HG02973 (cell line): ENCODE measurements around the gene SYNPO2.
"Not testable (repeated sequence)": the region's sequence is repeated elsewhere in the genome, so short reads cannot be mapped to it uniquely, and the experiment has no call there.

ENCODE experiments used
- ATAC-seq: cut with Tn5 transposase; IDR thresholded peaks from one replicate; pipeline ENCODE4 v1.9.1; 2021; ENCODE audit warnings: moderate library complexity; ENCODE audit not compliant: unreplicated experiment

The SYNPO2 gene

DNA sequence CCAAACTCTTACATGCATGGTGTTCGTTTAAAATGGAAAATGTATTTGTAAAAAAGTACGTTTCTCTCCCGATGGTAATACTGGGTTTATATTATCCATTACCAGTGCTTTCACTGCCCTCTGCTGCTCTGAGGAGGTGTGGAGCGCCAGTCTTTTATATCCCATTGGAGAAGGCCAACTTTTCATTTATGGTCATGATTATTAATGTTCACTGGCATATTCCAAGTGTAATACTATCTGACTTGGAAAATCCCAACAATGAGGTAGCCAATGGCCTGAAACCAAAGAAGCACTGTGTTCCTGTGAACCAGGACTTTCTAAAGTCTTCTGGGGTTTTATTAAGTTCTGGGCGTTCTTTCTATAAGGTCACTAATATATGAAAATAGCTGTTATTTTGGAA, 80.7 kb downstream of the SYNPO2 start:
- ATAC-seq = no peak

DNA sequence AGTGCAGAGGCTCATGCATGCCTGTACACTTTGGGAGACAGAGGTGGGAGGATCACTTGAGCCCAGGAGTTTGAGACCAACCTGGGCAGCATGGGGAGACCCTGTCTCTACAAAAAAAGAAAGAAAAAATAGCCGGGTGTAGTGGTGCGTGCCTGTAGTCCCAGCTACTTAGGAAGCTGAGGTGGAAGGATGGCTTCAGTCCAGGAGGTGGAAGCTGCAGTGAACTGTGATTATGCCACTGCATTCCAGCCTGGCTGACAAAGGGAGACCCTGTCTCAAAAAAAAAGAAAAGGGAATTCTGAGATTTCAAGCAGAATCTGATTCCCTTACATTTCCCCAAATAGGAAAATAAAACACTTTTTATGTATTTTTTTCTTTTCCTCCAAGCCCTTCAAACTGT, 83.5 kb downstream of the SYNPO2 start:
- ATAC-seq = no peak

DNA sequence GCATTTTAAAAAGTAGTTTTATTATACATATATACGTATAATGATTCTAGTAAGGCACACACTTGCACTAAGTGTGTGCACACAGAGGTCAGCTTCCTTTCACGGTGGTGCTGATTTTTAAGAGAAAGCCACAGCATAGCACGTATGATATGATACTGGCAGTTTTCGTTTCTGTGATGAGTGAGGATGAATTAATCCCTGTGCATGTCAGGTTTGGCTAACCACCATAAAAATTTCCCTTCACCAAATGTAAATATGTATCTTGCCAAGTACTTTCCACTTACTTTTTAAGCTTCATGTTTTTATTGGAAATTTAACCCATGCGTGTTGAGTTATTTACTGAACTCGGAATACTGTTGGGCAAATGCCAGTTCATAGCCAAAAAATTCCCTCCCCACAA, 84.6 kb downstream of the SYNPO2 start:
- ATAC-seq = no peak

DNA sequence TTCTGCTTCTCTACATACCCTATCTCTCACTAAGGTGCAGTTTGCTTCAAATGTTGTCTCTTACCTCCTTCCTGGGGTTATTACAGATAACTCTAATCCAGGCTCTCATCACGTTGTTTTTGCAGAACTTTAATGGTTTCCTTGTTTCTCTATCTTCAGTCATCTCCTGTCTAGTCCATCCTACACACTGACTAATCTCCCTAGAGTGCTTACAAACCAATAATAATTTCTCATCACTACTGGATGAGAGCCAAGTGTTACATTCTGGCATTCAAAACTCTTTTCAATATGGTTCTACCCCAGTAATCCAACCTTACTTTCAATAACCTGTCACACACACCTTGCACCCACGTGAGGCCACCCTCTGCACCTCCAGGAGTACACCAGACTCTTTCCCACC, 86.1 kb downstream of the SYNPO2 start:
- no peak for ATAC-seq

DNA sequence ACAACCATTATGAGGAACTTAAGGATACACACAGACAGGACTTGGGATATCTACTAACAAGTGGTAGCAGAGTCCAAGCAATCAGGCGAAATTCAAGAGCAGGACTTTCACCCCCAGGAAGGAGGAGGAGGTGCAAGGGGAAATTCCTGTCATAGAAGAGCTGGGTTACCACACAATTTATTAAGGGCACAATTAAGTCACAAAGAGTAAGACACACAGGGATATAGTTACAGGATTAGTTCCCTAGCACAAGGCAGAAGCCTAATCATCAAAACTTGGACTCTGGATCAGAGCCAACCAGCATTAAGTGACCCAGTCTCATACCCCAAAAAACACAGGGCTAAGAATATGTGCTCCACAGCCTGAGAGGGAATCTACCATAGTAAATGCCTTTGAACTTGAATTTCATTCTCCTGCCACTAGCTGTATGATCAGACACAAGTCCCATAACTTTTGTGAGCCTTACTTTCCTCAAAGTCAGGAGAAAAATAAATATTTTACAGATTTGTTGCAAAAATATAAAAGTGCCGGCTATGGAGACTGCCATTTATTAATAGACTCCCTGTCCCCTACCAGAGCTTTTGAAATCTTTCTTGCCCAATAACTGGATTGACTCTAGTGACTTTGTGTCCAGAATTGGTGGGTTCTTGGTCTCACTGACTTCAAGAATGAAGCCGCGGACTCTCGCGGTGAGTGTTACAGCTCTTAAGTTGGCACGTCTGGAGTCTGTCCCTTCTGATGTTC, 87.0 kb downstream of the SYNPO2 start:
- ATAC-seq = no peak

DNA sequence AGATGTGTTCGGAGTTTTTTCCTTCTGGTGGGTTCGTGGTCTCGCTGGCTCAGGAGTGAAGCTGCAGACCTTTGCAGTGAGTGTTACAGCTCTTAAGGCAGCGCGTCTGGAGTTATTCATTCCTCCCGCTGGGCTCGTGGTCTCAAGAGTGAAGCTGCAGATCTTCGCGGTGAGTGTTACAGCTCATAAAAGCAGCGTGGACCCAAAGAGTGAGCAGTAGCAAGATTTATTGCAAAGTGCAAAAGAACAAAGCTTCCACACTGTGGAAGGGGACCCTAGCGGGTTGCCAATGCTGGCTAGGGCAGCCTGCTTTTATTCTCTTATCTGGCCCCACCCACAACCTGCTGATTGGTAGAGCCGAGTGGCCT, 87.5 kb downstream of the SYNPO2 start:
- ATAC-seq = not testable (repeated sequence)

DNA sequence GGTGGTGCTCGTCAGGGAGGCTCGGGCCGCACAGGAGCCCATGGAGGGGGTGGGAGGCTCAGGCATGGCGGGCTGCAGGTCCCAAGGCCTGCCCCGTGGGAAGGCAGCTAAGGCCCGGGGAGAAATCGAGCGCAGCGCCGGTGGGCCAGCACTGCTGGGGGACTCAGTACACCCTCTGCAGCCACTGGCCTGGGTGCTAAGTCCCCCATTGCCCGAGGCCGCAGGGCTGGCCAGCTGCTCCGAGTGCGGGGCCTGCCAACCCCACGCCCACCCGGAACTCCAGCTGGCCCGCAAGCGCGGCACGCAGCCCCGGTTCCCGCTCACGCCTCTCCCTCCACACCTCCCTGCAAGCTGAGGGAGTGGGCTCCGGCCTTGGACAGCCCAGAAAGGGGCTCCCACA, 88.4 kb downstream of the SYNPO2 start:
- not testable (repeated sequence) for ATAC-seq

DNA sequence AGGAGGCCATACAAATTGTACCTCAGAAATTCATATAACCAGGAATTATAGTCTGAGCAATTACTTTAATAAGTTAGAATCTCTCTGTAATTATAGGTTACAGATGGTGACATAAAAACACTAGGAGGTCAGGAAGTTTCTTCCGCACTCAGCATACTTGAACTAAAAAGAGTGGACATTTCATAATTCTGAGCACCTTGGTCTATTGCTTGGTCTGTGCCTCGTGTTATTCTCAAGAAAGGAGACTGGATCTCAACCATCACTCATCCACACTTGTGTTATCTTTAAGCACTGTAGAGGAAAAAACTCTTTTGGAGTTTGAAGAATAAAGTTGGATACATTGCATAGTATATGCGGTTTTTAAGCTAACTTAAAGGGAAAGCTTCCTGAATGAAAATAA, 91.1 kb downstream of the SYNPO2 start:
- ATAC-seq = no peak

DNA sequence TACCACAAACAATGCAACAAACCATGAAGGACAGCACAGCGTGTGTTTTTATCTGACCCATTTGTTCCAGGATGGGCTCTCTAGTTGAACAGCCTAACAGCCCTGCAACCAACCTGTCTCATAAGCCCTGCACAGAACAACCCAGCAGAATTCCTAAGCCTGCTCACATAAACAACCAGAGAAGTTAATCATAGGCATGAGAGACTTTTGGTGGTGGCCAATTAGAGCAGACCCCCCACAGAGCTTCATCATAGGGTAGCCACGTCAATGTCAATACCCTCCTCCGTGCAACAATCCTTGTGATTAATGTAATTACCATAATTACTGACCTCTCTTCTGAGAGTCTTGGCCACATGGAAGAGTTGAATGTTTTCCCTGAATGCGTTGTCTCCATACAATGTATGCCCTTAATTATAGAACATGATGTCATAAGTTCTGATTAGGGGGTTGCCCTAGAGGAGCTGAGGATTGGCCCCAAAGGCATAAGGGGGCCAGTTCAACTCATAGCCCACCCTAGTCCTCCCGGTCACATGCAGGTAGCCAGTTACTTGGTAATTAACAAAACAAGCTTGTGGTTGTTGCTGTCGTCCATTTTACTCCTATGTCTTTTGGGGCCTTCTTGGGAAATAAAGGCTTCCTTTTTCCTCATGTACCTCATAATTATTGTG, 92.7 kb downstream of the SYNPO2 start:
- ATAC-seq = no peak

DNA sequence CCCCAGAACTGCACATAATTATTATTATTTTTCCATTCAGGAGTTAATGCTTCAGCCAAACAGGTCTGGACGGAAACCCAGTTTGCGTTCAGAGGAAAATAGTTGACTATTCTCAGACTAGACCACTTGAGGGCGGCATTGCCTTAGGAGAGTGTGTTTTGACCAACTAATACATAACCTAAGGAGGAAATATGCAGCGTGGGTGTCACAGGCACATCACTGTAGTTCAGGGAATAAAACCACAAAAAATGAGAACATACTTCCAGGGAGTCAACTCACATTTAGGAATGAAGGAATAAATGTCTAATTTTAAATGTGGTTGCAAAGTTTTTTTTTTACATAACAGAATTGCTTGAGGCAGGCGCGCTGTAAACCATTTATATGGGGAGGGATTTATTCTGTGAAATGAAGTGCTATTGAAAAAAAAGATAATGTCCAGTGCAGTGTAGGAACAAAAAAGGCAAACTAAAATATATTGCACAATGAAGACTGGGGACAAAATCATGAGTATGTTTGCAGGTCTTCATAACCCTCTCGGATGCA, 93.3 kb downstream of the SYNPO2 start:
- peak; percentile 91 for ATAC-seq

DNA sequence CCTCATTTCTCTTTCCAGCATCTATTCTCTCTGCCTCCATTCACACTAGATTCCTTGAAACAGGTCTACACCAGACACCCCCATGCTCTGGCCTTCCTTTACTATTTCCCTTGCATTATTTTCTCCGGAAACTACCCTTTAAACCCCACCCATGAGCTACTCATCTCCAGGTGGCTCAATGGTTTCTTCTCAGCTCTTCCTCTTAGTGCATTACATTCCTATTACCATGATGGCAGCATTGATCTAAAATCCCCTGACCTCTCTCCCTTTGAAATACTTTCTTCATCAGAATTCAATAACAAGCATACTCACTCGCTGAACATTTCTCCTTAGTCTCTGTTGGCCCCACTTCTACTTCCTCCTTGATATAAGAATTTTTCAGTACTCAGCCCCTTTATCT, 94.6 kb downstream of the SYNPO2 start:
- no peak for ATAC-seq

DNA sequence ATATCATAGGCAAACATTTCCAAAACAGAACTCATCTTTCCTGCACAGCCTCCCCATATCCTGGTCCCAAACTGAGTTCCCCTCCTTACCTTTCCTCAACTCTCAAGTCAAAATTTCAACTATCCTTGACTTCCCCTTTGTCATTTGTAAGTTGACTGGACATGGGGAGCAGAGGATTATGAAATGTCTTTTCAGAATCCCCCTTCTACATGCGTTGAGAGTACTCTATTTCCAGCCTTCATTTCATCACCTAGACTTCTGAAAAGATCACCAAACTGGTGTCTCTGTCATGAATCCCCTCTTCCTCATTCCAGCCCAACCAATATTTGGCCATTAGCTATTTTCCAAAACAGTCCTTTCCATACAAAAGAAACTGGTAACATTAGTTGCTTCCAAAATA, 95.2 kb downstream of the SYNPO2 start:
- ATAC-seq = no peak

DNA sequence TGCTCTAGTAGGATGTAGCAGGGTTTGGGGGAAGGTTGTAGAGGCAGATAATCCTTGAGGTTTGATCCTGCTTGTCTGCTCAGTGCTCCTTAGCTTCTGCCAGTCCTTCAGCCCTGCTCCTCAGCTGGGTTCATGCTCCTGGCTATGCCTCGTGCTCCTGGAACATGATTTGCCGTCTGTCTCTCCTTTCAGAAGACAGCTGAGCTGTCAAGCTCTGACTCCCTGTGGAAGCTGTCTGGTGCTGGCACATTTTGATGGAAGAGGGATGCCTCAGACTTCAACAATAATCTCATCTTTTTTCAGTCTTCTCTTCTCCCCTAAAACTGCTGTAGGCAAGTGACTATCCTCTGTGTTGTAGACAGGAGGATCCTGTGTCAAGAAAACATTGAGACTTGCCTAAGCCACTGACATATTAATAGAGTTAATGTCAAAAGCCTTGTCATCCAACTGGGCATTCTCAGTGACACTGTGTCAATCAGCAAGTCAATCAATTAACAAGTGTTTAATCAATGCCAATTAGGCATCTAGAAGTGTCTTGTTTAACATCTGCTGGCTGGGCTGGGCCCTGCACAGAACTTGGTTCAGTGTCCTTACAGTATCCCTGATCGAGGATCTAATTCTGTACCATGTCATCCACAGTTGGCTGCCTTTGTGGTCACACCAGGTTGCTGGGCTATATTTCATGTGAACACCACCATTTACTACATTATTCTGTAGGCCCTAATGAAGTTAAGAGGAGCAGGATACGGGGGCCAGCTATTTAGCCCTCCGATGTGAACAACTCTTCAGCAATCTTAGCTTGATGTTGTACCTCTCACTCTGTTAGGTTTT, 96.7 kb downstream of the SYNPO2 start:
- no peak for ATAC-seq

DNA sequence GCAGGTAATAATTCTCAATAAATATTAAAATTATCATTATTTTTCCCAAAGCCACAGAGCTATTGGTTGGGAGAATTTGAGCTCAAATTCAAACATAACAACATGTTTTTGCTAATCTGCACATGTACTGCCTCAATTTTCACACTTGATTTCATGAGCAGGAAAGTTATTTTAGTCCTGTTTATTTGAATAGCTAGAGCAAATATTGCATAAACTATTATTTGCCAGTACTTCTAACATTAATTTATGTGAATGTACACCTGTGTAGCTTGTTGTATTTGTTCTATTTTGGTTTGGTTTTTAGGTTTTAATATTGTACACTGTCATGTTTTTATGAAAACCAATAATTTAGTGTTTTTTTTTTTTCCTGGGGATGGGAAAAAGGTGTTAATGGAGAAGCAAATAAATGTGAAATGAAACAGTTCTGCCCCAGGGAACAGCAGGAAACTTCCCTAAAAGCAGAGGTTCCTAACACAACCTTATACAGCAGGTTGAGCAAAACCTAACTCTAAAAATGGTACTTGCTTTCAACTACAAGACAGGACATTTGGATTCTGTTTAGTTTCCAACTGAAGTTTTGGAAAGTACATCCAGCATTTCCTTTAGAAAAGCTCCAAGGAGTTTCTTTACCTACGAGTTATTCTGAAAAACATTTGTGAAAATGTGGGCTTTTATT, 99.4 kb downstream of the SYNPO2 start:
- no peak for ATAC-seq

DNA sequence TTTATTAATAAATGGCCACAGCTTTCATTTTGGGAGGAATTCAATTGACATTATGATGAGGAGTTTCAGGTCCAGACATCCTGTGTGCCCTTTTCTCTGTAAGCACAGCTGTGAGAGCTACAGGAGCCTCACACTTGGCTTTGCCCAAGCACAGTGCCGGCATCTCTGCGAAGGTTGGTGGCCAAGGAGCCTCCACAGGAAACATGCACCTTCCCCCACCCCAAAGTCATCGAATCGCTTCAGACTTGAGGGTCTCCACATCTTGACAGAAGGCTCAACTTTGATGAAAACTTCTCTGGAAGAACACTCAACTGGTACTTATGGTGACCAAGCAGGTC, 100.0 kb downstream of the SYNPO2 start:
- ATAC-seq = no peak

DNA sequence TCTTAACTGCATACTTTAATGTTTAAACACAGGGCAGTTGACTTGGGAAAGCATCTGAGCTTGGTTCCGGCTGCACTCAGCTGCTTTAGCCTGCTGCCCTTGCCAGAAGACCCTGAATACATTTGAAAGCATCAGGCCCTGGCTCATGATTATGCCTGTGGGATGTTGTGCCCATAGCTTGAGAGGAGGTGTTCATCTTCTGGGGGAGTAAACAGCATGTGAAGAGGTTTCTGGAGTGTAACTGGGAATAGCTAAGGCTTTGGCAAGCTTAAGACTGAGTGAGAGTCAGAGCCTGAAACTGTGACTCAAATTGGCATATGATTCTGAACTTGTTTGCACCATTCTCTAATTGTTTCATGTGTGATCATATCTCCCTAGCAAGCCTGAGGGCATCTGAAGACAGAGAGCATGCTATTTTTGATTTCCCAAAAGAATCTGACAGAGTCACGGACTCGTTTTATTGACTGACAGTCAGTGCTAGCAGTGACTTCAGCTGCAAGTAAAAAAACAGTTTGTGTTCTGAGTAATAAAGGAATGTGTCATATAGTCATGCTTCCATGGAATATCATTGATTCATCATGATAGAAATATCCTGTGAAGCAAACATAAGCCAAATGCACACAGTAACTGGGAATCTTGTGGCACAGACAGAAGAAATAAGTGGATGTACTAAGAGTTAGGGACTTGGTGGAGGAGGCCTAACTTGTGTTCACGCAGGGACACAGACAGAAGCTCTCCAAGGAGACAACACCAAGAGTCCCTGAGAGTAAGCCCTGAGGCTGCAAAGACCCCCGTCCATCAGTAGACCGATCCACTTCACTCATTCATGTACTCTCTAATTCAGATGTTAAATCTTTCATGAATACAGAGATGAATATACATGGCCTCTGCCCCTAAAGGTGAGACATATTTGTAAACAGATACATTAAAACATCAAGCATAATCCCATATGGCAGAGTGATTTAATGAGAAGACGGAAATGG, 100.7 kb downstream of the SYNPO2 start:
- ATAC-seq = no peak

DNA sequence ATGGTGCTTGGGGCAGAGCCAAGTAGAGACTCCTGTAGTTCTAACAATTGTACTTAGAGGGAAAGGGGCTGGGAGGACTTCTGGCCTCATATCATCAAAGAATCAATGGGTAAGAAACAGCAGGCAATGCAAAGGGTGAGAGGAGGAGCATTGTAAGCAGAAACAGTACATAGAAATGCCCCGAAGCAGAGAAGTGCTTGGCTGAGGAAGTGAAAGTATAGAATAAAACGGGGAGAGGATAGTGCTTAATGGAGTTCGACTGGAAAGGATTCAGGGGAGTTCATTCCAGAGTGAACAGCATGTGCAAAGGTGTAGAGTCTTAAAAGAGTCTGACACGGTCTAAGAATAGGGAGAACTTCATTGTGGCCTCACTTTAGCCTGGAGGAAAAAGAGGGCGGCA, 103.0 kb downstream of the SYNPO2 start:
- ATAC-seq = no peak

DNA sequence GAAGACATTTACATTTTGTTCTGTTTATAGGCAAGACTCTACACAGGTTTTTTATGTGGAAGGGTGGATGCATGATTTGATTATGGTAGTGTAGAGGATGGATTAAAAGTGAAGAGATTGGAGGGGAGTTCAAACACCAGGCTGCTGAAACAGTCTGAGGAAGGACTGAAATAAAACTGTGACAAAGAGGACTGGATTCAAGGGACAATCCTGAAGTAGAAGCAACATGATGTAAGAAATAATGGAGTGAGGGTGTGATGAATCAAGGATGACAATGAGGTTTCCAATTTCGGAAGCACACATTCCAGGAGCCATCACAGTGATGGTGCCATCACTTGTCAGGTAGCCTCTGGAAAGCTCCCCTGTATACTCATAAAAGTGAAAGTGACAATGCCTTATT, 103.5 kb downstream of the SYNPO2 start:
- no peak for ATAC-seq

DNA sequence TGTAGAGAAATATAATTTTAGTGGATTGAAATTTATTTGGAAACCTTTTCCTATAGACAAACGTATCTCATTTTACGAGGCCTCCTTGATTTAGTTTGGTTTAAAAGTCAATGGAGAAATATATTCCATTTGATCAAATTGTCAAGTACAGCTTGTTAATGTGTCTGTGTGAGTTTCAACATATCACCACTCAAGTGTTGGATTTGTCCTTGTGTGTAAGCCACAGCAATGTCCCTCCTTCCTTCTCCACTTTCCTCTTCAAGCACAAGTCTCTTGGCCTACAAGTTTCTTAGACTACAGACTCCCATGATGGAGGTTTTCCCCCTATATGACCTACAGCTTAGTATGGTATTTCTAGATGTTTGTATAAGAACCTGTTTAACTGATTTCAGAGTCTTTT, 104.7 kb downstream of the SYNPO2 start:
- ATAC-seq = no peak

DNA sequence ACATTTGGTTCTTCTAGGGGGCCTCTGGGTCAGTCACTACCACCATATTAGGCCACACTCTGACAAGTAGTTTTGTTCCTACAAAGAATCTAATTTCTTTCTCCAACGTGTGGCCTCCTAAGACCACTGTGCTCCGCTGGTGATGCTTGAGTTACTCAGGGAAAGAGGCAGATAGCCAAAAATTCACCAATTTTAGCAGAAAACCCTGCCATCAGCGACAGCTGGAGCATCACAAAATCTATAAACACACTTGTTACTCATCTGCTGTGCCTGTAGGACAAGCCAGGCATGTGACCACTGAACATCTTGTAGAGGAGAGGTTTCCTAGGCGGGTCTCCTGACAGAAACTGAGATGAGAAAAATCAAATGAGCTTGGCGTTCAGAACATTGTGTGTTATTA, 105.4 kb downstream of the SYNPO2 start:
- no peak for ATAC-seq
